ENCODE measurements around the gene SLC25A12.

DNA sequence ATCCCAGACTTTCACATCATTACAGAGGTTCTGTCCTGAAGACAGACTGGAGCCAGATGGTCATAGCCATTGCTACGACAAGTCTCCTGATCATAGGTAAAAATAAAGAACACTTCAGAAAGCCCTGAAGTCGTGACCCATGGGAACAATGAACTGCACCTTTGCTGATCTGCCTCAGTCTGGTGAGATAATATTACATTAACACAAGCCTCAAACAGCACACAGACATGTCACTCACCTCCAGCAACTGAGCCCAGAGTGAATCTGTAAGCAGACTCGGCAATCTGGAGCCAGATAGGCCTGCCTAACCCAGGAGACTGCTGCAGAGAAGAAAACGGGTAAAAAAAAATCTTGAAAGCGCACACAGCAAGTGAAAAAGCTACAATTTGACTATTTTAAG lies 79.2 kb downstream of the SLC25A12 start:
- TF ChIP-seq, protein P1, sequence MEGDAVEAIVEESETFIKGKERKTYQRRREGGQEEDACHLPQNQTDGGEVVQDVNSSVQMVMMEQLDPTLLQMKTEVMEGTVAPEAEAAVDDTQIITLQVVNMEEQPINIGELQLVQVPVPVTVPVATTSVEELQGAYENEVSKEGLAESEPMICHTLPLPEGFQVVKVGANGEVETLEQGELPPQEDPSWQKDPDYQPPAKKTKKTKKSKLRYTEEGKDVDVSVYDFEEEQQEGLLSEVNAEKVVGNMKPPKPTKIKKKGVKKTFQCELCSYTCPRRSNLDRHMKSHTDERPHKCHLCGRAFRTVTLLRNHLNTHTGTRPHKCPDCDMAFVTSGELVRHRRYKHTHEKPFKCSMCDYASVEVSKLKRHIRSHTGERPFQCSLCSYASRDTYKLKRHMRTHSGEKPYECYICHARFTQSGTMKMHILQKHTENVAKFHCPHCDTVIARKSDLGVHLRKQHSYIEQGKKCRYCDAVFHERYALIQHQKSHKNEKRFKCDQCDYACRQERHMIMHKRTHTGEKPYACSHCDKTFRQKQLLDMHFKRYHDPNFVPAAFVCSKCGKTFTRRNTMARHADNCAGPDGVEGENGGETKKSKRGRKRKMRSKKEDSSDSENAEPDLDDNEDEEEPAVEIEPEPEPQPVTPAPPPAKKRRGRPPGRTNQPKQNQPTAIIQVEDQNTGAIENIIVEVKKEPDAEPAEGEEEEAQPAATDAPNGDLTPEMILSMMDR (IDR thresholded peaks at IDR 0.05) = no peak
- TF ChIP-seq POLR2A (IDR thresholded peaks at IDR 0.05) = no peak
